H1 (cell line): ENCODE measurements around the gene IFI44L. TPM values are rescaled to one million over a fixed set of nuclear protein-coding genes. Genes with fewer than 3 reads are reported as not detected.

Experiments used
- CBX8 ChIP-seq: fragments of 300-800, 300-1000 bp; sonication (generic); IDR thresholded peaks from 2 replicates; pipeline ENCODE4 v1.7.1; 2016; ENCODE audit warnings: low read depth, low read length, borderline replicate concordance
- polyA plus RNA-seq, 7 experiments: library from polyadenylated mRNA; depleted of rRNA in 3 of 7; stranded (reverse) in 5 of 7; unstranded in 2 of 7; fragments of >200 nt in 5 of 7; fragments of 200-250 nt in 2 of 7; gene quantifications; 1 replicate in 5 of 7; 2 replicates in 1 of 7; 4 replicates in 1 of 7; pipeline versions ENCODE4 v1.2.1 to v1.2.3, GENCODE V29; 2011 to 2013; ENCODE audit warnings: missing spikeins in 2 of 7, mixed read lengths in 2 of 7
- total RNA-seq: library from RNA; stranded (reverse); fragmentation: NEBNext Ultra II Directional; extraction: Animal tissue kit (Norgen Biotek cat#: 25700); gene quantifications from 2 replicates; pipeline ENCODE4 v1.2.1, GENCODE V29; 2021
- TF ChIP-seq, protein P1 (sequence below): fragments of 300-600 bp; sonication (generic); IDR thresholded peaks from 2 replicates; pipeline ENCODE4 v1.7.1; 2012; ENCODE audit warnings: low read length, moderate library complexity, mild to moderate bottlenecking, inconsistent platforms; ENCODE audit not compliant: insufficient replicate concordance

IFI44L gene
- total and polyA plus RNA-seq, 2 of the 8 experiments (the other 6 are each of a cell fraction or from before 2014, with no cell fraction given) = not detected

- TF ChIP-seq, protein P1, sequence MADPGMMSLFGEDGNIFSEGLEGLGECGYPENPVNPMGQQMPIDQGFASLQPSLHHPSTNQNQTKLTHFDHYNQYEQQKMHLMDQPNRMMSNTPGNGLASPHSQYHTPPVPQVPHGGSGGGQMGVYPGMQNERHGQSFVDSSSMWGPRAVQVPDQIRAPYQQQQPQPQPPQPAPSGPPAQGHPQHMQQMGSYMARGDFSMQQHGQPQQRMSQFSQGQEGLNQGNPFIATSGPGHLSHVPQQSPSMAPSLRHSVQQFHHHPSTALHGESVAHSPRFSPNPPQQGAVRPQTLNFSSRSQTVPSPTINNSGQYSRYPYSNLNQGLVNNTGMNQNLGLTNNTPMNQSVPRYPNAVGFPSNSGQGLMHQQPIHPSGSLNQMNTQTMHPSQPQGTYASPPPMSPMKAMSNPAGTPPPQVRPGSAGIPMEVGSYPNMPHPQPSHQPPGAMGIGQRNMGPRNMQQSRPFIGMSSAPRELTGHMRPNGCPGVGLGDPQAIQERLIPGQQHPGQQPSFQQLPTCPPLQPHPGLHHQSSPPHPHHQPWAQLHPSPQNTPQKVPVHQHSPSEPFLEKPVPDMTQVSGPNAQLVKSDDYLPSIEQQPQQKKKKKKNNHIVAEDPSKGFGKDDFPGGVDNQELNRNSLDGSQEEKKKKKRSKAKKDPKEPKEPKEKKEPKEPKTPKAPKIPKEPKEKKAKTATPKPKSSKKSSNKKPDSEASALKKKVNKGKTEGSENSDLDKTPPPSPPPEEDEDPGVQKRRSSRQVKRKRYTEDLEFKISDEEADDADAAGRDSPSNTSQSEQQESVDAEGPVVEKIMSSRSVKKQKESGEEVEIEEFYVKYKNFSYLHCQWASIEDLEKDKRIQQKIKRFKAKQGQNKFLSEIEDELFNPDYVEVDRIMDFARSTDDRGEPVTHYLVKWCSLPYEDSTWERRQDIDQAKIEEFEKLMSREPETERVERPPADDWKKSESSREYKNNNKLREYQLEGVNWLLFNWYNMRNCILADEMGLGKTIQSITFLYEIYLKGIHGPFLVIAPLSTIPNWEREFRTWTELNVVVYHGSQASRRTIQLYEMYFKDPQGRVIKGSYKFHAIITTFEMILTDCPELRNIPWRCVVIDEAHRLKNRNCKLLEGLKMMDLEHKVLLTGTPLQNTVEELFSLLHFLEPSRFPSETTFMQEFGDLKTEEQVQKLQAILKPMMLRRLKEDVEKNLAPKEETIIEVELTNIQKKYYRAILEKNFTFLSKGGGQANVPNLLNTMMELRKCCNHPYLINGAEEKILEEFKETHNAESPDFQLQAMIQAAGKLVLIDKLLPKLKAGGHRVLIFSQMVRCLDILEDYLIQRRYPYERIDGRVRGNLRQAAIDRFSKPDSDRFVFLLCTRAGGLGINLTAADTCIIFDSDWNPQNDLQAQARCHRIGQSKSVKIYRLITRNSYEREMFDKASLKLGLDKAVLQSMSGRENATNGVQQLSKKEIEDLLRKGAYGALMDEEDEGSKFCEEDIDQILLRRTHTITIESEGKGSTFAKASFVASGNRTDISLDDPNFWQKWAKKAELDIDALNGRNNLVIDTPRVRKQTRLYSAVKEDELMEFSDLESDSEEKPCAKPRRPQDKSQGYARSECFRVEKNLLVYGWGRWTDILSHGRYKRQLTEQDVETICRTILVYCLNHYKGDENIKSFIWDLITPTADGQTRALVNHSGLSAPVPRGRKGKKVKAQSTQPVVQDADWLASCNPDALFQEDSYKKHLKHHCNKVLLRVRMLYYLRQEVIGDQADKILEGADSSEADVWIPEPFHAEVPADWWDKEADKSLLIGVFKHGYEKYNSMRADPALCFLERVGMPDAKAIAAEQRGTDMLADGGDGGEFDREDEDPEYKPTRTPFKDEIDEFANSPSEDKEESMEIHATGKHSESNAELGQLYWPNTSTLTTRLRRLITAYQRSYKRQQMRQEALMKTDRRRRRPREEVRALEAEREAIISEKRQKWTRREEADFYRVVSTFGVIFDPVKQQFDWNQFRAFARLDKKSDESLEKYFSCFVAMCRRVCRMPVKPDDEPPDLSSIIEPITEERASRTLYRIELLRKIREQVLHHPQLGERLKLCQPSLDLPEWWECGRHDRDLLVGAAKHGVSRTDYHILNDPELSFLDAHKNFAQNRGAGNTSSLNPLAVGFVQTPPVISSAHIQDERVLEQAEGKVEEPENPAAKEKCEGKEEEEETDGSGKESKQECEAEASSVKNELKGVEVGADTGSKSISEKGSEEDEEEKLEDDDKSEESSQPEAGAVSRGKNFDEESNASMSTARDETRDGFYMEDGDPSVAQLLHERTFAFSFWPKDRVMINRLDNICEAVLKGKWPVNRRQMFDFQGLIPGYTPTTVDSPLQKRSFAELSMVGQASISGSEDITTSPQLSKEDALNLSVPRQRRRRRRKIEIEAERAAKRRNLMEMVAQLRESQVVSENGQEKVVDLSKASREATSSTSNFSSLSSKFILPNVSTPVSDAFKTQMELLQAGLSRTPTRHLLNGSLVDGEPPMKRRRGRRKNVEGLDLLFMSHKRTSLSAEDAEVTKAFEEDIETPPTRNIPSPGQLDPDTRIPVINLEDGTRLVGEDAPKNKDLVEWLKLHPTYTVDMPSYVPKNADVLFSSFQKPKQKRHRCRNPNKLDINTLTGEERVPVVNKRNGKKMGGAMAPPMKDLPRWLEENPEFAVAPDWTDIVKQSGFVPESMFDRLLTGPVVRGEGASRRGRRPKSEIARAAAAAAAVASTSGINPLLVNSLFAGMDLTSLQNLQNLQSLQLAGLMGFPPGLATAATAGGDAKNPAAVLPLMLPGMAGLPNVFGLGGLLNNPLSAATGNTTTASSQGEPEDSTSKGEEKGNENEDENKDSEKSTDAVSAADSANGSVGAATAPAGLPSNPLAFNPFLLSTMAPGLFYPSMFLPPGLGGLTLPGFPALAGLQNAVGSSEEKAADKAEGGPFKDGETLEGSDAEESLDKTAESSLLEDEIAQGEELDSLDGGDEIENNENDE = no peak
- TF ChIP-seq CBX8 = no peak
Observed at GRCh38 chr1:78630600-78630999, 10.4 kb downstream of the IFI44L start (continued).
